Endothelial cell (in vitro differentiated cells): Measurements from ENCODE around the gene DCDC2C. TPM values are rescaled to one million over a fixed set of nuclear protein-coding genes. Genes with fewer than 3 reads are reported as not detected.

Experiments
- DNase-seq: peaks from one replicate; pipeline ENCODE4 v3.0.0; 2021; ENCODE audit warnings: low spot score
- H3K27ac Mint-ChIP-seq: one replicate; pipeline ENCODE4 v1.8.0; 2021; ENCODE audit warnings: mixed read lengths, inconsistent platforms; ENCODE audit not compliant: unreplicated experiment
- H3K27me3 Mint-ChIP-seq: one replicate; pipeline ENCODE4 v1.8.0; 2021; ENCODE audit warnings: mild to moderate bottlenecking, moderate library complexity, mixed read lengths, inconsistent platforms; ENCODE audit not compliant: unreplicated experiment
- H3K36me3 Mint-ChIP-seq: one replicate; pipeline ENCODE4 v1.8.0; 2021; ENCODE audit warnings: mild to moderate bottlenecking, low read depth, mixed read lengths, inconsistent platforms; ENCODE audit not compliant: unreplicated experiment
- H3K4me1 Mint-ChIP-seq: one replicate; pipeline ENCODE4 v1.8.0; 2021; ENCODE audit warnings: mild to moderate bottlenecking, mixed read lengths, inconsistent platforms; ENCODE audit not compliant: unreplicated experiment
- H3K4me3 Mint-ChIP-seq: one replicate; pipeline ENCODE4 v1.8.0; 2021; ENCODE audit warnings: mild to moderate bottlenecking, mixed read lengths, inconsistent platforms; ENCODE audit not compliant: unreplicated experiment
- H3K9me3 Mint-ChIP-seq: one replicate; pipeline ENCODE4 v1.8.0; 2021; ENCODE audit warnings: mixed read lengths, inconsistent platforms; ENCODE audit not compliant: unreplicated experiment
- CTCF ChIP-seq: fragments of 200-600 bp; sonication (generic); IDR thresholded peaks from one replicate; pipeline ENCODE4 v1.5.0; 2021; ENCODE audit warnings: antibody characterized with exemption; ENCODE audit not compliant: unreplicated experiment
- total RNA-seq: library from RNA; stranded (reverse); fragmentation: NEBNext Ultra II Directional; extraction: Animal tissue kit (Norgen Biotek cat#: 25700); gene quantifications from one replicate; pipeline ENCODE4 v1.2.1, GENCODE V29; 2021; ENCODE audit not compliant: unreplicated experiment

Gene DCDC2C
- total RNA-seq, 1 donor from 2014 or later, result not detected

GRCh38 chr2:3674066-3674845 lies 29.1 kb upstream of the DCDC2C start:
- no peak for TF ChIP-seq CTCF
- H3K9me3 Mint-ChIP-seq, result no peaks in the 10 kb centered on the region
- H3K27me3 Mint-ChIP-seq, result no peaks in the 10 kb centered on the region
- H3K4me1 Mint-ChIP-seq, result no peaks in the 10 kb centered on the region
- no peak overlapping the region for H3K4me3 Mint-ChIP-seq
- no peak overlapping the region for H3K27ac Mint-ChIP-seq
- no peaks in the 10 kb centered on the region for H3K36me3 Mint-ChIP-seq
- no peak for DNase-seq

- Mint-ChIP-seq H3K4me3 (no peak overlapping the region), H3K27me3 (peaks cover 2% of the 10 kb centered on the region), H3K36me3 (no peaks in the 10 kb centered on the region), H3K4me1 (no peaks in the 10 kb centered on the region), H3K27ac (no peak overlapping the region), H3K9me3 (no peaks in the 10 kb centered on the region)
- TF ChIP-seq CTCF, result no peak
- no peak for DNase-seq
Measured at GRCh38 chr2:3675687-3676086, 27.7 kb upstream of the DCDC2C start.

GRCh38 chr2:3677436-3677835 lies 25.9 kb upstream of the DCDC2C start:
- no peak for TF ChIP-seq CTCF
- H3K27me3 Mint-ChIP-seq, result peaks cover 2% of the 10 kb centered on the region
- no peak overlapping the region for H3K27ac Mint-ChIP-seq
- no peak overlapping the region for H3K4me3 Mint-ChIP-seq
- H3K9me3 Mint-ChIP-seq, result no peaks in the 10 kb centered on the region
- H3K36me3 Mint-ChIP-seq, result no peaks in the 10 kb centered on the region
- DNase-seq, result no peak
- no peaks in the 10 kb centered on the region for H3K4me1 Mint-ChIP-seq

- Mint-ChIP-seq H3K27ac (no peak overlapping the region), H3K9me3 (no peaks in the 10 kb centered on the region), H3K4me1 (no peaks in the 10 kb centered on the region), H3K27me3 (peaks cover 2% of the 10 kb centered on the region), H3K4me3 (no peak overlapping the region), H3K36me3 (no peaks in the 10 kb centered on the region)
- no peak for DNase-seq
- no peak for TF ChIP-seq CTCF
Measured at GRCh38 chr2:3678212-3678611, 25.2 kb upstream of the DCDC2C start.

GRCh38 chr2:3679180-3679579 lies 24.2 kb upstream of the DCDC2C start:
- Mint-ChIP-seq H3K4me1 (no peaks in the 10 kb centered on the region), H3K4me3 (no peak overlapping the region), H3K27ac (no peak overlapping the region), H3K9me3 (no peaks in the 10 kb centered on the region), H3K27me3 (peaks cover 2% of the 10 kb centered on the region), H3K36me3 (no peaks in the 10 kb centered on the region)
- DNase-seq, result no peak
- no peak for TF ChIP-seq CTCF
